Astrocyte (in vitro differentiated cells and primary cell): ENCODE data around the gene SETD4. TPM values are rescaled to one million over a fixed set of nuclear protein-coding genes. Genes with fewer than 3 reads are reported as not detected.

Experiments used
- DNase-seq: peaks from one replicate; pipeline ENCODE4 v3.0.0-alpha.2; 2010; ENCODE audit warnings: low read depth
- FAIRE-seq: peaks from 2 replicates; lab custom pipeline; 2011; peaks lifted over from hg19 to GRCh38; lab: Jason Lieb, UNC
- H2AFZ ChIP-seq: 2 replicates; pipeline ENCODE4 v1.6.0; 2012; ENCODE audit warnings: low read depth, low read length, inconsistent platforms
- H3K27ac ChIP-seq: 2 replicates; pipeline ENCODE4 v1.5.1; 2011; ENCODE audit warnings: low read depth, low read length, inconsistent platforms
- H3K27me3 ChIP-seq: 2 replicates; pipeline ENCODE4 v1.6.0; 2011; ENCODE audit warnings: low read length, inconsistent platforms; ENCODE audit not compliant: insufficient read depth
- H3K36me3 ChIP-seq: 2 replicates; pipeline ENCODE4 v1.5.1; 2011; ENCODE audit warnings: low read length, inconsistent platforms; ENCODE audit not compliant: insufficient read depth
- H3K4me1 ChIP-seq: 2 replicates; pipeline ENCODE4 v1.5.1; 2011; ENCODE audit warnings: low read length, inconsistent platforms; ENCODE audit not compliant: insufficient read depth
- H3K4me2 ChIP-seq: 2 replicates; pipeline ENCODE4 v1.6.0; 2012; ENCODE audit warnings: low read length, inconsistent platforms
- H3K4me3 ChIP-seq: 2 replicates; pipeline ENCODE4 v1.5.1; 2011; ENCODE audit warnings: low read depth, mild to moderate bottlenecking, low read length, inconsistent platforms; ENCODE audit not compliant: insufficient read depth
- H3K79me2 ChIP-seq: 2 replicates; pipeline ENCODE4 v1.6.0; 2012; ENCODE audit warnings: mild to moderate bottlenecking, low read length, inconsistent platforms; ENCODE audit not compliant: insufficient read depth
- H3K9ac ChIP-seq: 2 replicates; pipeline ENCODE4 v1.6.0; 2012; ENCODE audit warnings: mild to moderate bottlenecking, low read length, inconsistent platforms
- H3K9me3 ChIP-seq: 2 replicates; pipeline ENCODE4 v1.5.1; 2012; ENCODE audit warnings: low read depth, mild to moderate bottlenecking, low read length, inconsistent platforms; ENCODE audit not compliant: insufficient read depth
- H4K20me1 ChIP-seq: 2 replicates; pipeline ENCODE4 v1.6.0; 2012; ENCODE audit warnings: low read length, inconsistent platforms; ENCODE audit not compliant: insufficient read depth
- H3K27ac Mint-ChIP-seq: one replicate; pipeline ENCODE4 v1.8.0; 2021; ENCODE audit warnings: mild to moderate bottlenecking, mixed read lengths; ENCODE audit not compliant: unreplicated experiment
- H3K27me3 Mint-ChIP-seq: one replicate; pipeline ENCODE4 v1.8.0; 2021; ENCODE audit warnings: low read depth, mixed read lengths; ENCODE audit not compliant: unreplicated experiment
- H3K36me3 Mint-ChIP-seq: one replicate; pipeline ENCODE4 v1.8.0; 2021; ENCODE audit warnings: low read depth, mixed read lengths; ENCODE audit not compliant: unreplicated experiment
- H3K4me1 Mint-ChIP-seq: one replicate; pipeline ENCODE4 v1.8.0; 2021; ENCODE audit warnings: low read depth, mixed read lengths; ENCODE audit not compliant: unreplicated experiment
- H3K4me3 Mint-ChIP-seq: one replicate; pipeline ENCODE4 v1.8.0; 2021; ENCODE audit warnings: mild to moderate bottlenecking, moderate library complexity, mixed read lengths; ENCODE audit not compliant: unreplicated experiment
- H3K9me3 Mint-ChIP-seq: one replicate; pipeline ENCODE4 v1.8.0; 2021; ENCODE audit warnings: mild to moderate bottlenecking, mixed read lengths; ENCODE audit not compliant: unreplicated experiment
- CTCF ChIP-seq: IDR thresholded peaks from 2 replicates; pipeline ENCODE4 v1.5.1; 2011; ENCODE audit warnings: low read depth, mild to moderate bottlenecking, inconsistent platforms, low read length, moderate library complexity; ENCODE audit not compliant: insufficient read depth
- EZH2 ChIP-seq: IDR thresholded peaks from 2 replicates; pipeline ENCODE4 v1.6.1; 2012; ENCODE audit warnings: mild to moderate bottlenecking, low read length, inconsistent platforms; ENCODE audit not compliant: insufficient read depth
- total RNA-seq: library from RNA; stranded (reverse); gene quantifications from 2 replicates; pipeline ENCODE4 v1.2.1, GENCODE V29; 2021

The SETD4 gene
- total RNA-seq, 1 donor from 2014 or later: 14.8 TPM

GRCh38 chr21:36034211-36034913, 26.0 kb downstream of the SETD4 start:
- no peak overlapping the region for H3K27ac Mint-ChIP-seq
- no peaks in the 10 kb centered on the region for H3K27me3 Mint-ChIP-seq
- no peaks in the 10 kb centered on the region for H4K20me1 ChIP-seq
- no peak overlapping the region for H3K4me2 ChIP-seq
- no peak overlapping the region for H3K4me3 ChIP-seq
- H3K9ac ChIP-seq: no peak overlapping the region
- no peaks in the 10 kb centered on the region for H3K9me3 ChIP-seq
- no peak for TF ChIP-seq EZH2
- TF ChIP-seq CTCF: no peak
- no peak overlapping the region for H3K27ac ChIP-seq
- FAIRE-seq (no peak), DNase-seq (no peak)
- H2AFZ ChIP-seq: no peak overlapping the region
- no peaks in the 10 kb centered on the region for H3K9me3 Mint-ChIP-seq
- H3K4me3 Mint-ChIP-seq: no peak overlapping the region
- H3K4me1 Mint-ChIP-seq: no peaks in the 10 kb centered on the region
- no peaks in the 10 kb centered on the region for H3K79me2 ChIP-seq
- H3K36me3 ChIP-seq: peaks cover 24% of the 10 kb centered on the region
- peaks cover 18% of the 10 kb centered on the region for H3K36me3 Mint-ChIP-seq
- H3K27me3 ChIP-seq: no peaks in the 10 kb centered on the region
- H3K4me1 ChIP-seq: no peaks in the 10 kb centered on the region

GRCh38 chr21:36032647-36033406, 27.5 kb downstream of the SETD4 start:
- H3K36me3 Mint-ChIP-seq: peaks cover 10% of the 10 kb centered on the region
- Histone ChIP-seq H2AFZ (no peak overlapping the region), H3K27me3 (no peaks in the 10 kb centered on the region), H3K9ac (no peak overlapping the region), H3K4me2 (no peak overlapping the region), H4K20me1 (no peaks in the 10 kb centered on the region), H3K27ac (no peak overlapping the region), H3K9me3 (no peaks in the 10 kb centered on the region), H3K4me3 (no peak overlapping the region), H3K4me1 (no peaks in the 10 kb centered on the region), H3K79me2 (no peaks in the 10 kb centered on the region), H3K36me3 (peaks cover 15% of the 10 kb centered on the region)
- H3K27ac Mint-ChIP-seq: no peak overlapping the region
- FAIRE-seq (no peak), DNase-seq (no peak)
- peaks cover 4% of the 10 kb centered on the region for H3K4me1 Mint-ChIP-seq
- TF ChIP-seq EZH2: no peak
- no peak for TF ChIP-seq CTCF
- H3K9me3 Mint-ChIP-seq: no peaks in the 10 kb centered on the region
- H3K4me3 Mint-ChIP-seq: no peak overlapping the region
- no peaks in the 10 kb centered on the region for H3K27me3 Mint-ChIP-seq
